Psoas muscle (tissue), 8 donors: Measurements from ENCODE around the gene TOB1. TPM values are rescaled to one million over a fixed set of nuclear protein-coding genes. Genes with fewer than 3 reads are reported as not detected.

ENCODE experiments used
- ATAC-seq, 4 donors: fragments of 200-7000 bp; cut with Tn5 transposase; one replicate each; pipeline ENCODE4 v1.9.1; 2020; ENCODE audit warnings: moderate library complexity in 3 of 4, mild to moderate bottlenecking in 2 of 4
- DNase-seq, 2 donors: peaks; one replicate each; pipeline ENCODE4 v3.0.0-alpha.2; 2020
- H3K27ac ChIP-seq: fragments of 200-600 bp; one replicate; pipeline ENCODE4 v1.8.0; 2022
- H3K27me3 ChIP-seq, 3 donors: fragments of 200-600 bp in 1 of 3; one replicate each; pipeline versions ENCODE4 v1.6.1 to v1.8.0; 2013 to 2022; ENCODE audit warnings: low read length in 2 of 3, mild to moderate bottlenecking in 2 of 3, moderate library complexity in 1 of 3; ENCODE audit not compliant: insufficient read depth in 3 of 3
- H3K36me3 ChIP-seq, 2 donors: fragments of 200-600 bp in 1 of 2; one replicate each; pipeline versions ENCODE4 v1.6.1 to v1.8.0; 2013 to 2022; ENCODE audit warnings: low read depth in 1 of 2, mild to moderate bottlenecking in 1 of 2, moderate library complexity in 1 of 2; ENCODE audit not compliant: insufficient read depth in 1 of 2
- H3K4me1 ChIP-seq: fragments of 200-600 bp; one replicate; pipeline ENCODE4 v1.8.0; 2022
- H3K4me3 ChIP-seq: fragments of 200-600 bp; one replicate; pipeline ENCODE4 v1.8.0; 2022; ENCODE audit warnings: mild to moderate bottlenecking
- H3K9me3 ChIP-seq: fragments of 200-600 bp; one replicate; pipeline ENCODE4 v1.8.0; 2022
- CTCF ChIP-seq: fragments of 200-600 bp; IDR thresholded peaks from one replicate; pipeline ENCODE4 v1.8.0; 2022; ENCODE audit warnings: antibody characterized with exemption
- WGBS, 3 donors: extraction: QIAGEN DNeasy Blood & Tissue Kit; methylation state at CpG; one replicate each; pipeline versions ENCODE4 v1.1.6 to v1.1.7; 2013; 5-methylcytosine and 5-hydroxymethylcytosine counted together
- intact Hi-C, 2 donors: fragments of 100-400 bp; cut with DNase I; formaldehyde crosslinking; loops; one replicate each; pipeline versions ENCODE4 v1.11.0 to v1.14.2; 2022
- polyA plus RNA-seq, 3 donors: library from polyadenylated mRNA; stranded (reverse); fragments of 200-250 nt; gene quantifications; one replicate each; pipeline ENCODE4 v1.2.3, GENCODE V29; 2013
- total RNA-seq, 4 donors: library from RNA; stranded (reverse); fragmentation: NEBNext Ultra II Directional in 2 of 4; extraction: Animal tissue kit (Norgen Biotek cat#: 25700) in 2 of 4; gene quantifications; one replicate each; pipeline versions ENCODE4 v1.2.1 to v1.2.4, GENCODE V29; 2021 to 2023
- donor health status: healthy with polysubstance abuse.
- donor health status: DM: no; HTN: no; CAD: no; lungs with moderate emphysema.
- donor health status: Bipolar disorder and iron deficiency.
- donor health status: healthy.
- donor health status: DM: yes; HTN: yes; CAD: no.
- donor health status: DM: no; HTN: no; CAD: no.
- donor health status: DM: no; HTN: no; CAD: no.
- donor health status: DM: yes; HTN: yes; CAD: no.

Gene TOB1
- total and polyA plus RNA-seq, 7 donors = 12.8 to 155 (median 74.9) TPM

- intact Hi-C loops = no loop called here
- ATAC-seq (no peak), DNase-seq (no peak)
- 90 to 91% (median 91%) methylated on average over 12 of the region's 12 CpGs for WGBS, 3 donors
- no peak overlapping the region for H3K4me3 ChIP-seq
- no peaks in the 10 kb centered on the region for H3K9me3 ChIP-seq
- peaks cover 3% of the 10 kb centered on the region for H3K4me1 ChIP-seq
- no peak overlapping the region for H3K27ac ChIP-seq
- no peaks in the 10 kb centered on the region for H3K36me3 ChIP-seq
- no peak for TF ChIP-seq CTCF
- no peaks in the 10 kb centered on the region for H3K27me3 ChIP-seq
Observed at GRCh38 chr17:50890675-50891516, 24.7 kb upstream of the TOB1 start.

- intact Hi-C loops = no loop called here
- H3K9me3 ChIP-seq = no peaks in the 10 kb centered on the region
- peak in 2 of 4 donors; percentile 35 to 56 for ATAC-seq
- H3K4me1 ChIP-seq = peaks cover 3% of the 10 kb centered on the region
- no peak overlapping the region for H3K4me3 ChIP-seq
- no peak overlapping the region for H3K27ac ChIP-seq
- H3K36me3 ChIP-seq = no peaks in the 10 kb centered on the region
- H3K27me3 ChIP-seq = no peaks in the 10 kb centered on the region
- no peak for DNase-seq
- no peak for TF ChIP-seq CTCF
- 80 to 85% (median 81%) methylated on average over 3 of the region's 3 CpGs for WGBS, 3 donors
Observed at GRCh38 chr17:50889528-50890118, 23.5 kb upstream of the TOB1 start.

GRCh38 chr17:50887705-50888245 lies 21.6 kb upstream of the TOB1 start:
- Histone ChIP-seq H3K9me3 (no peaks in the 10 kb centered on the region), H3K27me3 (no peaks in the 10 kb centered on the region), H3K4me3 (no peak overlapping the region), H3K27ac (no peak overlapping the region), H3K36me3 (no peaks in the 10 kb centered on the region), H3K4me1 (no peaks in the 10 kb centered on the region)
- 93 to 95% (median 93%) methylated on average over 5 of the region's 5 CpGs for WGBS, 3 donors
- TF ChIP-seq CTCF = no peak
- ATAC-seq (no peak), DNase-seq (no peak)
- intact Hi-C loops = no loop called here

GRCh38 chr17:50884439-50885311 lies 18.5 kb upstream of the TOB1 start:
- Histone ChIP-seq H3K4me1 (no peaks in the 10 kb centered on the region), H3K9me3 (no peaks in the 10 kb centered on the region), H3K27ac (no peak overlapping the region), H3K36me3 (no peaks in the 10 kb centered on the region), H3K4me3 (no peak overlapping the region), H3K27me3 (no peaks in the 10 kb centered on the region)
- DNase-seq (no peak), ATAC-seq (peak in 1 of 4 donors; percentile 35)
- intact Hi-C loops = no loop called here
- TF ChIP-seq CTCF = no peak
- WGBS, 3 donors = 80 to 85% (median 84%) methylated on average over 8 of the region's 8 CpGs
